ENCODE measurements around the gene MAP3K8.

The MAP3K8 gene
- total RNA-seq, result 20.9 to 42.9 reads per million in 2 donors

DNA sequence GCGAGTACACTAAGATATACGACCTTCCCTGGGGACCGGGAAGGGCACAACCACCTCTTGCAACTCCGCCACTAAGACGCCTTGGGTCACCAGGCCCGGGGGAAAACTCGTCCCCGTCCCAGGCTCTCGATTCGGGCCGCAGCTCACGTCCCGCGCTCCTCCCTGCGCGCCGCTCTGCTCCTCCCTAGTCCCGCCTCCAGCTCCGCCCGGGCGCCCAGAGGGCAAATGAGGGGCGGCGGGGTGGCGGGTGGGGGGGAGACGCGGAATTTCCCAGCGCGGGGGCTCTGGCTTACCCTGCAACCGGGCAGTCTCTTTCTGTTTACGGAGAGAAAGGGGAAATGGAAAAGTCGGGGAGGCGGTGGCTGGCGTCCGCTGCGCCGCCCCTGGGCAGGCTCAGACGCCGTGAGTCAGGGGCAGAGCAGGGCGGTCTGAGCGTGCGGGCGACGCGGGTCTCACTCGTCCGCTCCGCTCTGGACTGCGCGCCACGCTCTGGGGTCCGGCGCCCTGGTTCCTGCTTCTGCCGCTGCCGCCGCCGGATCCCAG is at the start of gene MAP3K8:
Gene MAP3K8 (plus strand): TSS at position 455 of the 543 bp plus-strand sequence. CDS start 4,755 bp downstream, outside the sequence.
- DNase-seq, result peak; percentile 90

DNA sequence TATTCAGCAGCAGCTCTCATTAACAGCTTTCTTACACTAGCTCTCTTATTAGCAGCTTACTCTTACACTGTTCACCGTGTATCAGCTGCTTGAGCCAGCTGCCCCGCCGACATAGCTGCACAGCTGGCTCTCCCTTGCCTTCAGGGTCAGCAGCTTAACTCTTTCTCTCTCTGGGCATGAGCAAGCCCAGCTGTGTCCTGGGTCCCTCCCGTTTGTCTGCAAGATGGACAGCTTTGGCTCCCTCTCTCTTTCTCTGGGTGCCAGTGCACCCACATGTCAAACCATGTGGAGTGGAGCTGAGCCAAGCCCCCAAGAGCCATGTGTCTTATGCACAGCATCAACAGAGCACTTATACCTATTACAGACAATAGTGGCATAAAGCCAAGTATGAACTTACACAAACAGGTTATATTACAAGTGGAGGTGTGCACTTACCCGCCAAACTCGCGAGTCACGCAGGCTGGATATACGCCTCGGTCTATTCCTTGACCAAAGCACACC is 49.2 kb upstream of the MAP3K8 start:
- no peak for DNase-seq

DNA sequence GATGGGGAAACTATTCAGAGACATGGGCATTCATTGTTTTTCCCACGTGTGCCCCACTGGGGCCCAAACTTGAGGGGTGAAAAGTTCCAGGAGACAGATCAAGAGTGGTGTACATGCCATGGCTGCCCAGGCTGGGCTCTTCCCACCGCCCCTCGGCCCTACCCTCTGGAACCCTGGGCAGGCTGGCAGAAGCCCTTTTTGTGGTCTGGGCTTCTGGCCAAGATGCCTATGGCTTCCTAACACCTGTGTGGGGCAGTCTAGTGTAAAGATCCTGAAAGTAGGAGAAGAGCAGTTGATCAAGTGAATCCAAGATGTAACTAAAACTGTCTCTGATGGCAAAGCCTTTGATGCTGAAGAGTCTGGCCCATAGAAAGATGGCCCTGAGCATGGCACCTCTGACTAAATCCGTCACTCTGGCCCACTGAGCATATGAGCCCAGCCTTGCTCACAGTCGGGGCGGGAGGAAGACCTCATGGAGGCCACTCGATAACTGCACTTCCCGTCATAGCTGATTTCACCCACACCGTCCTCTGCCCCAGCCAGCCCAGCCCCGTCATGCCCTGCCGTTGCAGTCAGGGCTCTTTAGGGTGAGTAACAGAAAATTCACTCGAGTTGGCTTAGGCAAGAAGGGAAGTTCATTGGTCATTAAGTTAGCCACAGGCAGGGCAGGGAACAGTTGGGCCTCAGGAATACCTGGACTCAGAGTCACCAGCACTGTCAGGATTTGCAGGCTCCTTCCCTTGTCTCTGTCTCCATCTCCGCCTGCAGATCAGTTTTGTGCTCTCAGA is 47.0 kb upstream of the MAP3K8 start:
- no peak for DNase-seq

DNA sequence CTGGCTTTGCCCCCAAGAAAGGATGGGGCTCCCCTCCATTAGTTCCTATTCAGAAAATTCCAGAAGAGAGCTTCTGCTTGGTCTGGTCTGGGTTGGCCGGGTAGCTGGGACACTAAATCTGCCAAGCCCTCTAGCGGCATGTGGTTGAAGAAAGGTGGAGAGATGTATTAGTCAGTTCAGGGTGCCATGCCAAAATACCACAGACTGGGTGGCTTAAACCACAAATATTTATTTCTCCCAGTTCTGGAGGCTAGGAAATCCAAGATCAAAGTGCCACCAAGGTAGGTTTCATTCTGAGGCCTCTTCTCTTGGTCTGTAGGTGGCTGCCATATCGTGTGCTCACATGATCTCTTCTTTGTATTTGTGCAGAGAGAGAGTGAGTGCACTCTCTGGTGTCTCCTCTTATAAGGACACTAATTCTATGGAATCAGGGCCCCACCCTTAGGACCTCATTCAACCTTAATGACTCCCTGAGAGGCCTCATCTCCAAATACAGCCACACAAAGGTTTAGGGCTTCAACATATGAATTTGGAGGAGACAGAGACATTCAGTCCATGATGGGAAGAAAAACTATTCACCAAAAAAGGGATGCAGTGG is 46.2 kb upstream of the MAP3K8 start:
- DNase-seq, result no peak

DNA sequence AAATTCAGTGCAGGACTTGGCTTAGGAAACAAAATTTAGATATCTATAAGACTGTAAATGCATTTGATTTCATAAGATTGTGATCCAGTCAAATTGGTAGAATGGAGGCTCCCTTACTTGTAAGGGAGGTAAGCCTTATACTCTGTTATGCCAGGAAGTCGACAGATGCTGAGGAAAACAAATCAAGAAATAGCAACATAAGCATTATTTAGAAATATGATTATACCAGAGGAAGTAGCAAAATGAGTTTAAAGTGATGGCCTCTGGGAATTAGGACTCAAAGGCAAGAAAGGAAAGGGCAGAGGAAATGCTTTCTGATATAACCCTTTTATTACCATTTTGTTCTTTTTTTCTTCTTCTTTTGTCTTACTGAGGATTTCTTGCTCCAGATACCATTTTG is 44.4 kb upstream of the MAP3K8 start:
- DNase-seq, result no peak

DNA sequence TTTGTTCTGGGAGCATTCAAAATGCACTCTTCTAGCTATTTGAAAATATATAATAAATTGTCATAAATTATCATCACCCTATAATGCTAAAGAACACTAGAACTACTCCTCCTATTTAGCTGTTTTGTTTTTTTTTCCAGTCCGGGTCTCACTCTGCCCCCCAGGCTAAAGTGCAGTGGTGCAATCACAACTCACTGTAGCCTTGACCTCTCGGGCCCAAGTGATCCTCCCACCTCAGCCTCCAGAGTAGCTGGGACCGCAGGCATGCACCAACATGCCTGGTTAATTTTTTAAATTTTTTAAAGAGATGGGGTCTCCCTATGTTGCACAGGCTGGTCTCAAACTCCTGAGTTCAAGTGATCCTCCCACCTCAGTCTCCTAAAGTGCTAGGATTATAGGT is 43.8 kb upstream of the MAP3K8 start:
- DNase-seq, result no peak

DNA sequence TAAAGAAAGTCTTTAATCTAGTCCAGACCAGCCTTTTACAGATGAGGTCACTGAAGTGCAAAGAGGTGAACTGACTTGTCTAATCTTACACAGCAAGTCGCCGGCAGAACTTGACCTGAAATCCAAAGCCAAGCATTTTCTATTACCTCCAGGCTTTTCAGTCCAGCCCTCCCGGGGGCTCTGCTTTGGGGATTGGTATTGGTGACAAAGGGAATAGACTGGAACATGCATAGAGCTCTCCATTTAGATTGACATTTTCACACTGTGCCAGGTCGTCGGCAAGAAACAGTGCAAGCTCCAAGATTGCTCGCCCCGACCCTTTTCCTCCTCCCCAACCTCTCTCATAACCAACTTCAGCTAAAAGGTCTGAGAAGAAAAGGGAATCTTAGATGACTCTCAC is 42.7 kb upstream of the MAP3K8 start:
- DNase-seq, result no peak

DNA sequence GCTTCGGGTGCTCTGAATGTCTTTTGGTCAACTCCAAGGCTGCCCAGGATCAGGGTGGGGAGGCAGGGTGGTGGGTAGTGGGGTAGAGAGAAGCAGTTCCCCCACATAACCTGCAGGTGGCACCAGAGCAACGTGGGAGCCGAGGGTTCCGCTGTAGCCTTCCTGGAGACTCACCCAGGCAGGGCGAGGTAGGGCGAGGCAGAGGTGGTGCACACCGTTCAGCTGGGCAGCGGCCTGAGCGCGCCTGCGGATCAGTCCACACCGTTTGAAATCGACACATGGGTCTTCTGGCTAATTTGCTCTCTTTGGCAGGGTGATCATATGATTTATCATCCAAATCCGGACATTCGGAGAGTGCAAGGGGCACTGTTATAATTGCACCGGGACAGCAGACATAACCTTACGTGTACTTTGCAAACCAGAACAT is 41.4 kb upstream of the MAP3K8 start:
- peak; percentile 12 for DNase-seq

DNA sequence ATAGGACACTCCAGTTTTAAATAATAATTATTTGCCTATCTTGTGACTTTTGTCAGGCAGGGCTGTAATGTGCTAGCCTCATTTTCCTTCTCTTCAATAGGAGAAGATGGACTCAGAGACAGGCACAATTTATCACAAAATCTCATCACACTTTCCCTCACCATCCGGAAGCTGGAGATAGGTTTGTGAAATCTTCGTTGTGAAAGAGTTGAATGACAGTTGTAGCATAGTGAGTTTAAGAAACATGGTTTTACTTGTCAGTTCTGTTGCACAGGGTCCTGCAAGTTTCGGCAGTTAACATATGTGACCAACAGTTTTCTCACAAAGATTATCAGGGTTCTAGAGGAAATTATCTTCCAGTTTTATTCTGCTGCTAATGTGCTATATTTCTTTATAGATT is 37.7 kb upstream of the MAP3K8 start:
- no peak for DNase-seq

DNA sequence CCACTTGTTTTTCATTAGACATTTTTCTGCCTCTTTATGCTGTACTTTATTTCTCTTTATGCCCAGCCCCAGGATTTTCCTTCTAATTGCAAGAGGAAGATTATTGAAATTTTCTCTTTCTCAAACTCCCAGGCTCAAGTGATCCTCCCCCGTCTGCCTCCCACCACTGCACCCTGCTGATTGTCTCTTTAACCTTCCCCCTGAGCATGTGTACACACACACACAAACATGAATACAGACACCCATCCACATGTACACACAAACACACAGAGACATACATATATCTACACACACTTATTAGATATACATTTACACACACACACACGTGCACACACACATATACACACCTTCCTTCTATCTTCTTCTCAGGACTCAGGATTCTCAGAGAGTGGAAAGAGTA is 37.3 kb upstream of the MAP3K8 start:
- no peak for DNase-seq

DNA sequence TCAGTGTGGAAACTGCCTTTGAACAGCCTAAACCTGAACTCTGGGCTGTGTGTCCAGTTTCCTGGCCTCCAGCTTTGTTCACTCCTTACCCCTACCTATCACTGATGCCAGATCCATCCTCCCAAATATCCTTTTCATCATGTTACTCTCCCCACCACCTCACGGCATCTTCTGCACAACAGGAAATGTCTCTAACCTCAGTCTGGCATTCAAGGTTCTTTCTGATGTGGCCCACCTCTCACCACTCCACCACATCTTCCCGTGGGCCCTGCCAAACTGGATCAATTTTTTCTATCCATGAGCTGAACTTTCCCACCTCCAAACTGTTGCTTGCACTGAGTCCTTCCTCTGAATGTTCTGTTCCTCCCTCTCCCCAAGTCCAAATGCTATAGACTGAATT is 35.8 kb upstream of the MAP3K8 start:
- no peak for DNase-seq

DNA sequence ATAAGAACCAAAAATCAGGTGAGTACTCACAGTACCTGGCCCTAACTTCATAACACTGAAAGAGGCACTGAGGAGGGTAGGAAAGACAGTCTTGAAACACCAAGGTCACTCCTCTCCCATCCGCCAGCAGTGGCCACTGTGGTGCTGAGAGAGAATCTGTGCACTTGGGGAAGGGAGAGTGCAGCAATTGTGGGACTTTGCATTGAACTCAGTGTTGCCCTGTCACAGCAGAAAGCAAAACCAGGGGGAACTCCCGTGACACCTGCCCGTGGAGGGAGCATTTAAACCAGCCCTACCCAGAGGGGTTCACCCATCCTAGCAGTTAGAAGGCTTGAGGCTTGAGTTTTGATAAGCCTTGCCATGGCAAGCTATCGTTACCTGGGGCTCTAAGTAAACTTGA is 35.2 kb upstream of the MAP3K8 start:
- DNase-seq, result no peak

DNA sequence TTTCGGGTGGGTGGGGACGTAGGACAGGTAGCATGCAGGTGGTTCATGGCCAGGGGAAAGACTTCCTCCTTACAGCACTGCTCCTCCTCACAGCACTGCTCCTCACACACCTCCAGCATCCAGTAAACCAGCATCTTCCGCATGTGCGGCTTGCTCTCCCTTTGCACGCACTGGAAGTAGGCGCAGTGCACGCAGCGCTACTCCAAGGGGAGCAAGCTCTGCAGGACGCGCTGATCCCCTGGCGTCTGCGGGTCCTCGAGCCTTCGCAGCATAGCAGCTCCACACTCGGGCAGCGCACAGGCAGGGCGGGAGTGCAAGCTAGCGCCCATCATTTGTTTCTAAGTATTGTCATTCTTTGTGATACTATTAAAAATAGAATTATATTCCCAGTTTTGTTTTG is 30.5 kb upstream of the MAP3K8 start:
- DNase-seq, result no peak

DNA sequence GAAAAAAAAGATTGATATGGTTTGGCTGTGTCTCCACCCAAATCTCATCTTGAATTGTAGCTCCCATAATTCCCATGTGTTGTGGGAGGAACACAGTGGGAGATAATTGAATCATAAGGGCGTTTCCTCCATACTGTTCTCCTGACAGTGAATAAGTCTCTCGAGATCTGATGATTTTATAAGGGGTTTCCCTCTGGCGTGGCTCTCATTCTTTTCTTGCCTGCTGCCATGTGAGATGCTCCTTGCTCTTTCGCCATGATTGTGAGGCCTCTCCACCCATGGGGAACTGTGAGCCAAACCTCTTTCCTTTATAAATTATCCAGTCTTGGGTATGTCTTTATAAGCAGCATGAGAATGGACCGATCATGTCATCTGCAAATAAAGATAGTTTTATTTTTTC is 29.4 kb upstream of the MAP3K8 start:
- no peak for DNase-seq

DNA sequence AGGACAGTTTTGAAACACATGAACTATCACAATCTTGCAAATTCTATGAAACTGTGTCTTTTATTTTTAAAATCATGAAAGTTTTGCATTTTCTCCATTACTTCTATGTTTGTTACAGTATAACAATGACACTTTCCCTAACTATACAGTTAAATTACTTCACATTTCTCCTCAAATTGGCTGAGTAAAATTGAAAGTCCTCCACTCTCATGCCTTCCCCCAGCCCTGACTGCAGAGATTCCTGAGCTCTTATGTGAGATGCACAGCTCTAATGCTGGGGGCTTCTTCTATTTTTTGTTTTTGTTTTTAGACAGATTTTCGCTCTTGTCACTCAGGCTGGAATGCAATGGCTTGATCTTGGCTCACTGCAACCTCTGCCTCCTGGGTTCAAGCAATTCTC is 22.7 kb upstream of the MAP3K8 start:
- DNase-seq, result no peak

DNA sequence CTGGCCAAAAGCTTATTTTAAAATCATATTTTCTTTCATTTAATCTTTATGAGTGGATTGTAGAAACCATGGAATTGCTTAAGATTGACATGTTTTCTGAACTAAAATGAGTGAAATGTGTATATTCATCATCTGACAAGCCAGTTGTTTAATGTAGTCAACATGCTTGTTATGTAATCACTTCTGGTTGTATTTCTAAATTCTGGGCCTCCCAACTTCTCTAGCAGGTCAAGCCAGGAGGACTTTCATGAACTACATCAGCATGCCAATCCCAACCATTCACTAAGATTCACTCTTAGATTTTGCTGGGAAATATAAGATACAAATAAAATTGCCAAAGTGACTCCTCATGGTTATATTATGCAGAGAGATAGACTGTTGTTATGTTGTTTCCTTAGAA is 21.1 kb upstream of the MAP3K8 start:
- DNase-seq, result no peak

DNA sequence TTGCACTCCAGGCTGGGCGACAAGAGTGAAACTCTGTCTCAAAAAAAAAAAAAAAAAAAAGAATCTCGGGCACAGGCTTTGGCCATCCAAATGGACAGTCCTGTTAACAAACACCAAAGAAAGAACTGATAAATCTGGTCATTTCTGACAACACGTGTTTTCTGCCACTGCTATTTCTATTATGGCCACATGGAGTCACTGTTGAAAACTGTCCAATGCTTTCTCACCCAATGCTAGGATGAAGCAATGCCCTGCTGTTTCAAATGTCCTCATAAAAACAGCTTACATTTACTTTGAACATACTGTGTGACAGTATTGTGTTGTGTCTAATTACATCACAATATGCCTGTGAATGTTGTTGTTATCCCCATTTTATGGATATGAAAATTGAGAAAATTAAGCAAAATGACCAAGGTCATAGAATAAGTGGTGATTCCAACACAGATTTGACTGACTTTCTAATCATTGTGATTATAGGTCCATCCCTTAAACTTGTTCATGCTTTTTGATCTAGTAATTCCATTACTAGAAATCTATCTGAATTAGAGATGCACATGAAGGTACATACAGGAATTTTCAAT is 19.9 kb upstream of the MAP3K8 start:
- DNase-seq, result no peak

DNA sequence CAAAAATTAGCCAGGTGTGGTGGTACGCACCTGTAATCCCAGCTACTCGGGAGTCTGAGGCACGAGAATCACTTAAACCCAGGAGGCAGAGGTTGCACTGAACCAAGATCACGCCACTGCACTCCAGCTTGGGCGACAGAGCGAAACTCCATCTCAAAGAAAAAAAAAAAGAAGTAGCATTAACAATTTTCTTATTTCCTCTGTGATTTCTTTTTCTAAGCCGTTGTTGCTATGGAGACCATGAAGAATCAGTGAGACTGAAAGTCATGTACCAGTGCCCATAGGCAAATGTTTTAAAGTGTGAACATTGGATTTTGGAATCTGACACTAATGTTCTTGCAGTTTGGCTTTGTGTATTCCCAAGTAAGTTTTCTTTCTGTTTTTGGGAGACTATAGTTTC is 18.4 kb upstream of the MAP3K8 start:
- DNase-seq, result no peak

DNA sequence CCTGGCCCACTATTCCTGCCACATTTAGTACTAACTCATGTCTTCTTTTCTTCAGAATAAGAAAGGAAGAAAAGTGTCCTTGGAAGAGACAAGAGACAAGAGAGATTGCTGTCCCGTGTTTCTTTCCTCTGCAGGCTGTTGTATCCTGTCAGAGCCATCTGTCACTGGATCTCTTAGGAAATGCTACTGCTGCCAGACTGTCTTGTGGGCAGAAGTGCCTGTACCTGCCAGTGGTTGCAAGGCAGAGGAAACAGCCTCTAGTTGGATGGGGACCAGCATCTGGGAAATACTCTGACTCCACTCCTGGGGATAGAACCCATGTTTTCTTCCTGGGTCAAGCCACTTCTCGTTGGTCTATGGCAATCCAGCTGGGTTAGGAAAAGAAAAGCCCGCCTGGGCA is 16.7 kb upstream of the MAP3K8 start:
- no peak for DNase-seq

DNA sequence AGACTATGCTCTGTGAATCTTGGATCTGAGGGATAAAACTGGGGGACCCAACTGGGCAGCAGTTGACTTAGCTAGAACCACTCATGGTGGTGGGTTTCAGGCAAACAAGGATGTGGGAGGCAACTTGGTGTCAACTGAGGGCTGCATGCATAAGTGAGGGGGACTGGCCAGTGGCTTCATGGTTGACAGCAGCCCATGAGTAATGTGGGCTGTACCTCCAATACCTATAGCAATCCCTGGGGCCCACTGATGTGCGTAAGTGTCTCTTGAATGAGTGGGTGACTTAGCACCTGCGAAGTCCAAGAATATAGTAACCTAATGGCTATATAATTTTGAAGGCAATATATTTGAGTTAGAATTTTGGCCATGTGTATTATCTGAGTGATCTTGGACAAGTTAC is 13.7 kb upstream of the MAP3K8 start:
- no peak for DNase-seq

DNA sequence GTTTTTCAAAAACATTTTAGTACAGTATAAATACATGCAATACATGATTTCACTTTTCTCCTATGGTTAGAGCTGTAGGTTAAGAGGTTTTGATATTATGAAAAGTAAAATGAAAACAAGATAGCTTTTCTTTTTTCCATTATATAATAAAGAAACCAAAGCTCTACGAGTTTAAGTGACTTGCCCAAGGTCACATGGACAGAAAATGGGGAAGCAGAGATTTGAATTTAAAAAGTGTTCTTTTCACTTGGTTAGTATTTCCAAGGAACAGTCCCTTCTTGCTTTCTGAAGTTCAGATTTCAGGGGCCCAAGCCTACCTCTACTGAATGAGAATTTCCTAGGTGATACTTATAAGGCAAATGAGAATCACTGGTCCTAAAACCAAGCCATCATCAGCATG is 13.2 kb upstream of the MAP3K8 start:
- no peak for DNase-seq

DNA sequence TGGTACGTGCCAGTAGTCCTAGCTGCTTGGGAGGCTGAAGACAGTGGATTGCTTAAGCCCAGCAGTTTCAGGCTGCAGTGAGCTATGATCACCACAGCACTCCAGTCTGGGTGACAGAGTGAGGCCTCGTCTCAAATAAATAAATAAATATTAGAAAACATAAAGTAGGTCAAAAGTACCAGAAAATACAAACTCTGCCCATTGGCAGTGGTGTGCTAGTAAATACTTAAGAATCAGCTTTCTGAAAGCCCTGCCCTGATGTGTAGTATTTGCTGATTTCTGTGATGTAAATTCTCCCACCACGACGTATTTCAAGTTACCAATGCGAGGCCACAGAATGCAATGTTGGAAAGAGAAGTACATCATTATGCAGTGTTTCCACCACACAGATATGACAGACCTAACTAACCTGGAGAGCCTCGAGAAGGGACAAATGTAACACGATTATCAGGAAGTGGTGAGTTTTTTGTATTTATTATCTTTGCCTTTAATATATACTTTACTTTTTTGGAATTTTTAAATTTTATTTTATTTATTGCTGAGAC is 11.8 kb upstream of the MAP3K8 start:
- no peak for DNase-seq

DNA sequence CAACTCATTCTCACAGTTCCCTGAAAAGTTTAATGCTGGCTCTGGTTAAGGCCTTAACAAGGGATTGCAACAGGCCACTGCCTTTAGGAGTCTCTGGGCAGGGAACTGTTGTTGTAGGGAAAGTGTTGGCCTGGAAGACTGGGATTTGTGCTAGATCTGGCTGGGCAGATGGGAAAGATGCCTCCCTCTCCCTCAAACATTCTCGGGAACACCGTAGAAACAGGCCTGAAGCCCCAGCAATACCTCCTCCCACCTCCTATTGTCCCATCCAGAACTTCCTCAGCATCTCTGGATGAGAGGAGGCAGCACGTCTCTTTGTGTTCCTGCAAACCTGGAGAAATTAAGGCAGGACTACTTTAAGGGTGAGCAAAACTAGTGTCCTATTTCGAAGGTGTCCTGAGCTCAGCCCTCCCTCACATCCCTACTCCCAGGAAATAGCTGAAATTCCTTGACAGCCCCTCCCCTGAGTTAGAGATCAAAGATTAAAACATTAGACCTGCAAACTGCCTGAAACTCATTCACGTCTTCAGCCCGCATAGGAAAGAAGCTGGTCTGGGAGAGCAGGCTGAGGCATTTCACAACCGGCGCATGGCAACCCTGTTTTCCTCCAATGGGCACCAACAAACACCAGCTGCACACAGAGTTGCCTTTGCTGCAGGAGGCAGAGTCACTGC is 10.9 kb upstream of the MAP3K8 start:
- no peak for DNase-seq
